Measurements from ENCODE around the gene FOXD4L1.
"Not testable (repeated sequence)": the region's sequence is repeated elsewhere in the genome, so short reads cannot be mapped to it uniquely, and the experiment has no call there.

- TF ChIP-seq CTCF (conservative IDR thresholded peaks at IDR 0.05; ENCODE audit: low read length); EZH2phosphoT487 (IDR thresholded peaks at IDR 0.05; ENCODE audit: borderline replicate concordance, low read depth, low read length): not testable (repeated sequence)
Measured at GRCh38 chr2:113465770-113466169, 32.7 kb upstream of the FOXD4L1 start.
